ENCODE results near the gene VPS37C.
"Not testable (repeated sequence)": the region's sequence is repeated elsewhere in the genome, so short reads cannot be mapped to it uniquely, and the experiment has no call there.

VPS37C gene

GRCh38 chr11:61194981-61195695 is 33.9 kb upstream of the VPS37C start:
- no peak overlapping the region for H3K4me3 ChIP-seq (ENCODE audit: low read length)
- no peak overlapping the region for H3K27ac ChIP-seq (ENCODE audit: low read length)
- no peaks in the 10 kb centered on the region for H3K9me3 ChIP-seq (ENCODE audit: control insufficient read depth, low read depth, low read length)
- H3K27me3 ChIP-seq (ENCODE audit: control insufficient read depth, insufficient read depth, low read length) = no peaks in the 10 kb centered on the region
- H3K9ac ChIP-seq (ENCODE audit: low read length) = no peak overlapping the region
- H3K4me1 ChIP-seq (ENCODE audit: control insufficient read depth, low read depth, low read length) = no peaks in the 10 kb centered on the region
- H3K36me3 ChIP-seq (ENCODE audit: control insufficient read depth, low read depth, low read length) = no peaks in the 10 kb centered on the region

- Histone ChIP-seq H3K27ac (ENCODE audit: low read length) (no peak overlapping the region), H3K36me3 (ENCODE audit: control insufficient read depth, low read depth, low read length) (no peaks in the 10 kb centered on the region), H3K9ac (ENCODE audit: low read length) (no peak overlapping the region), H3K27me3 (ENCODE audit: control insufficient read depth, insufficient read depth, low read length) (no peaks in the 10 kb centered on the region), H3K4me3 (ENCODE audit: low read length) (no peak overlapping the region), H3K4me1 (ENCODE audit: control insufficient read depth, low read depth, low read length) (no peaks in the 10 kb centered on the region), H3K9me3 (ENCODE audit: control insufficient read depth, low read depth, low read length) (no peaks in the 10 kb centered on the region)
Measured at GRCh38 chr11:61194169-61194671, 33.0 kb upstream of the VPS37C start.

GRCh38 chr11:61193596-61193995 is 32.4 kb upstream of the VPS37C start:
- H3K4me1 ChIP-seq (ENCODE audit: control insufficient read depth, low read depth, low read length) = no peaks in the 10 kb centered on the region
- no peak overlapping the region for H3K4me3 ChIP-seq (ENCODE audit: low read length)
- H3K9ac ChIP-seq (ENCODE audit: low read length) = no peak overlapping the region
- H3K27me3 ChIP-seq (ENCODE audit: control insufficient read depth, insufficient read depth, low read length) = no peaks in the 10 kb centered on the region
- H3K27ac ChIP-seq (ENCODE audit: low read length) = no peak overlapping the region
- H3K36me3 ChIP-seq (ENCODE audit: control insufficient read depth, low read depth, low read length) = no peaks in the 10 kb centered on the region
- H3K9me3 ChIP-seq (ENCODE audit: control insufficient read depth, low read depth, low read length) = no peaks in the 10 kb centered on the region

- no peaks in the 10 kb centered on the region for H3K4me1 ChIP-seq (ENCODE audit: control insufficient read depth, low read depth, low read length)
- no peaks in the 10 kb centered on the region for H3K9me3 ChIP-seq (ENCODE audit: control insufficient read depth, low read depth, low read length)
- no peaks in the 10 kb centered on the region for H3K27me3 ChIP-seq (ENCODE audit: control insufficient read depth, insufficient read depth, low read length)
- H3K4me3 ChIP-seq (ENCODE audit: low read length) = no peak overlapping the region
- H3K36me3 ChIP-seq (ENCODE audit: control insufficient read depth, low read depth, low read length) = no peaks in the 10 kb centered on the region
- no peak overlapping the region for H3K9ac ChIP-seq (ENCODE audit: low read length)
- no peak overlapping the region for H3K27ac ChIP-seq (ENCODE audit: low read length)
Measured at GRCh38 chr11:61189933-61190332, 28.7 kb upstream of the VPS37C start.

GRCh38 chr11:61187505-61188130 is 26.4 kb upstream of the VPS37C start:
- no peaks in the 10 kb centered on the region for H3K4me1 ChIP-seq (ENCODE audit: control insufficient read depth, low read depth, low read length)
- no peak overlapping the region for H3K27ac ChIP-seq (ENCODE audit: low read length)
- H3K27me3 ChIP-seq (ENCODE audit: control insufficient read depth, insufficient read depth, low read length) = no peaks in the 10 kb centered on the region
- H3K4me3 ChIP-seq (ENCODE audit: low read length) = no peak overlapping the region
- H3K9ac ChIP-seq (ENCODE audit: low read length) = no peak overlapping the region
- H3K9me3 ChIP-seq (ENCODE audit: control insufficient read depth, low read depth, low read length) = no peaks in the 10 kb centered on the region
- no peaks in the 10 kb centered on the region for H3K36me3 ChIP-seq (ENCODE audit: control insufficient read depth, low read depth, low read length)

- H3K27ac ChIP-seq (ENCODE audit: low read length) = no peak overlapping the region
- H3K4me1 ChIP-seq (ENCODE audit: control insufficient read depth, low read depth, low read length) = no peaks in the 10 kb centered on the region
- H3K9me3 ChIP-seq (ENCODE audit: control insufficient read depth, low read depth, low read length) = no peaks in the 10 kb centered on the region
- no peak overlapping the region for H3K4me3 ChIP-seq (ENCODE audit: low read length)
- no peak overlapping the region for H3K9ac ChIP-seq (ENCODE audit: low read length)
- no peaks in the 10 kb centered on the region for H3K27me3 ChIP-seq (ENCODE audit: control insufficient read depth, insufficient read depth, low read length)
- H3K36me3 ChIP-seq (ENCODE audit: control insufficient read depth, low read depth, low read length) = no peaks in the 10 kb centered on the region
Measured at GRCh38 chr11:61186504-61186903, 25.3 kb upstream of the VPS37C start.

- H3K4me3 ChIP-seq (ENCODE audit: low read length) = no peak overlapping the region
- H3K27me3 ChIP-seq (ENCODE audit: control insufficient read depth, insufficient read depth, low read length) = no peaks in the 10 kb centered on the region
- H3K36me3 ChIP-seq (ENCODE audit: control insufficient read depth, low read depth, low read length) = no peaks in the 10 kb centered on the region
- no peak overlapping the region for H3K9ac ChIP-seq (ENCODE audit: low read length)
- no peaks in the 10 kb centered on the region for H3K4me1 ChIP-seq (ENCODE audit: control insufficient read depth, low read depth, low read length)
- H3K27ac ChIP-seq (ENCODE audit: low read length) = no peak overlapping the region
- H3K9me3 ChIP-seq (ENCODE audit: control insufficient read depth, low read depth, low read length) = no peaks in the 10 kb centered on the region
Measured at GRCh38 chr11:61183645-61184044, 22.4 kb upstream of the VPS37C start.

- Histone ChIP-seq H3K27ac (ENCODE audit: low read length) (no peak overlapping the region), H3K27me3 (ENCODE audit: control insufficient read depth, insufficient read depth, low read length) (no peaks in the 10 kb centered on the region), H3K36me3 (ENCODE audit: control insufficient read depth, low read depth, low read length) (no peaks in the 10 kb centered on the region)
Measured at GRCh38 chr11:61181489-61181888, 20.3 kb upstream of the VPS37C start.

GRCh38 chr11:61180205-61180604 is 19.0 kb upstream of the VPS37C start:
- not testable (repeated sequence) for H3K36me3 ChIP-seq (ENCODE audit: control insufficient read depth, low read depth, low read length); H3K9ac ChIP-seq (ENCODE audit: low read length); H3K4me3 ChIP-seq (ENCODE audit: low read length); H3K9me3 ChIP-seq (ENCODE audit: control insufficient read depth, low read depth, low read length); H3K27me3 ChIP-seq (ENCODE audit: control insufficient read depth, insufficient read depth, low read length); H3K27ac ChIP-seq (ENCODE audit: low read length); H3K4me1 ChIP-seq (ENCODE audit: control insufficient read depth, low read depth, low read length)

More at GRCh38 chr11:61181489-61181888, 20.3 kb upstream of the VPS37C start:
- Histone ChIP-seq H3K9ac (ENCODE audit: low read length) (no peak overlapping the region), H3K9me3 (ENCODE audit: control insufficient read depth, low read depth, low read length) (no peaks in the 10 kb centered on the region), H3K4me3 (ENCODE audit: low read length) (no peak overlapping the region), H3K4me1 (ENCODE audit: control insufficient read depth, low read depth, low read length) (no peaks in the 10 kb centered on the region)

- Histone ChIP-seq H3K27ac (ENCODE audit: low read length) (no peak overlapping the region), H3K9ac (ENCODE audit: low read length) (no peak overlapping the region), H3K4me1 (ENCODE audit: control insufficient read depth, low read depth, low read length) (no peaks in the 10 kb centered on the region), H3K36me3 (ENCODE audit: control insufficient read depth, low read depth, low read length) (no peaks in the 10 kb centered on the region), H3K27me3 (ENCODE audit: control insufficient read depth, insufficient read depth, low read length) (no peaks in the 10 kb centered on the region), H3K4me3 (ENCODE audit: low read length) (no peak overlapping the region), H3K9me3 (ENCODE audit: control insufficient read depth, low read depth, low read length) (no peaks in the 10 kb centered on the region)
Measured at GRCh38 chr11:61176446-61176845, 15.2 kb upstream of the VPS37C start.

- Histone ChIP-seq H3K9me3 (ENCODE audit: control insufficient read depth, low read depth, low read length) (no peaks in the 10 kb centered on the region), H3K27me3 (ENCODE audit: control insufficient read depth, insufficient read depth, low read length) (no peaks in the 10 kb centered on the region), H3K27ac (ENCODE audit: low read length) (no peak overlapping the region)
Measured at GRCh38 chr11:61174949-61175348, 13.7 kb upstream of the VPS37C start.

GRCh38 chr11:61174273-61174672 is 13.0 kb upstream of the VPS37C start:
- Histone ChIP-seq H3K9ac (ENCODE audit: low read length) (no peak overlapping the region), H3K27ac (ENCODE audit: low read length) (no peak overlapping the region), H3K36me3 (ENCODE audit: control insufficient read depth, low read depth, low read length) (no peaks in the 10 kb centered on the region), H3K9me3 (ENCODE audit: control insufficient read depth, low read depth, low read length) (no peaks in the 10 kb centered on the region), H3K27me3 (ENCODE audit: control insufficient read depth, insufficient read depth, low read length) (no peaks in the 10 kb centered on the region), H3K4me1 (ENCODE audit: control insufficient read depth, low read depth, low read length) (no peaks in the 10 kb centered on the region), H3K4me3 (ENCODE audit: low read length) (no peak overlapping the region)

More at GRCh38 chr11:61174949-61175348, 13.7 kb upstream of the VPS37C start:
- Histone ChIP-seq H3K4me1 (ENCODE audit: control insufficient read depth, low read depth, low read length) (no peaks in the 10 kb centered on the region), H3K4me3 (ENCODE audit: low read length) (no peak overlapping the region), H3K36me3 (ENCODE audit: control insufficient read depth, low read depth, low read length) (no peaks in the 10 kb centered on the region), H3K9ac (ENCODE audit: low read length) (no peak overlapping the region)

Data from iPS-18a (cell line).